Measurements from ENCODE around the gene TOP3A. TPM values are rescaled to one million over a fixed set of nuclear protein-coding genes. Genes with fewer than 3 reads are reported as not detected.

TOP3A gene
- total RNA-seq, 1 experiment from 2014 or later, result 48.8 TPM

DNA sequence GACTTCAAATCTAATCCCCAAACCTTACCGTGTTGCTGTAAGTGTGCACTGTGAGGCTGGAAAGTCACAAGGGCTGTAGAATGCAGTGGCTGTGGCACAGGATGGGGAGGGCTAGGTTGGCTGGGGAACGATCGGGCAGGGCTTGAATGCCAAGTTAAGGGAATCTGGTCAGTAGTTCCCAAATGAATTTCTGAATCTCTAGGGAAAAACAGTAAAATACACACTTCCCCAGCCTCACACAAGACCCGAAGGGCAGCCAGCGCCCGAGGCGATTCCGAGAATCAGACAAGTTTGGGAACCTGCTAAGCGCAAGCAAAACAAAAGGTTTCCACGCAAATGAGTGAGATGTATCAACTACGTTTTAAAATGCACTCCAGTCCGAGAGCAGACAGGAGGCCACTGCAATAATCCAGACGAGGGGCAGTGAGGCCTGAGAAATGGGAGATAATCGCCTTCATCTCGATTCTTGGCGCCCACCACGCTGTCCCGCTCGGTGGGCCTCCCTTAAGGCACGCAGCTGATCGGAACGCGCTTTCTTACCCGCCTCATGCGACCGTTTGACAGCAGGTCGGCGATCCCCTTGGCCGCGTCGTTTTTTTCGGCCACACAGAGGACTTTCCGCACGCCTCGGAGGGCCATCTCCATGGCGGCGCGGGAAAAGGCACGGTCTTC is 599 bp downstream of the TOP3A start (continued):
- TF ChIP-seq, protein P1, sequence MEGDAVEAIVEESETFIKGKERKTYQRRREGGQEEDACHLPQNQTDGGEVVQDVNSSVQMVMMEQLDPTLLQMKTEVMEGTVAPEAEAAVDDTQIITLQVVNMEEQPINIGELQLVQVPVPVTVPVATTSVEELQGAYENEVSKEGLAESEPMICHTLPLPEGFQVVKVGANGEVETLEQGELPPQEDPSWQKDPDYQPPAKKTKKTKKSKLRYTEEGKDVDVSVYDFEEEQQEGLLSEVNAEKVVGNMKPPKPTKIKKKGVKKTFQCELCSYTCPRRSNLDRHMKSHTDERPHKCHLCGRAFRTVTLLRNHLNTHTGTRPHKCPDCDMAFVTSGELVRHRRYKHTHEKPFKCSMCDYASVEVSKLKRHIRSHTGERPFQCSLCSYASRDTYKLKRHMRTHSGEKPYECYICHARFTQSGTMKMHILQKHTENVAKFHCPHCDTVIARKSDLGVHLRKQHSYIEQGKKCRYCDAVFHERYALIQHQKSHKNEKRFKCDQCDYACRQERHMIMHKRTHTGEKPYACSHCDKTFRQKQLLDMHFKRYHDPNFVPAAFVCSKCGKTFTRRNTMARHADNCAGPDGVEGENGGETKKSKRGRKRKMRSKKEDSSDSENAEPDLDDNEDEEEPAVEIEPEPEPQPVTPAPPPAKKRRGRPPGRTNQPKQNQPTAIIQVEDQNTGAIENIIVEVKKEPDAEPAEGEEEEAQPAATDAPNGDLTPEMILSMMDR (IDR thresholded peaks at IDR 0.05 in 2 of 3, conservative IDR thresholded peaks at IDR 0.05 in 1 of 3; ENCODE audit: borderline replicate concordance in 1 of 3, insufficient read depth in 1 of 3, low read depth in 2 of 3, low read length in 2 of 3), result no peak
- TF ChIP-seq POLR2AphosphoS5 (IDR thresholded peaks at IDR 0.05; ENCODE audit: low read depth, low read length) (no peak), FOSL1 (IDR thresholded peaks at IDR 0.05; ENCODE audit: low read depth) (no peak), ZFX (IDR thresholded peaks at IDR 0.05) (peak; percentile 46; the same call in 1 of the 2 replicates), EZH2 (IDR thresholded peaks at IDR 0.05) (no peak)

DNA sequence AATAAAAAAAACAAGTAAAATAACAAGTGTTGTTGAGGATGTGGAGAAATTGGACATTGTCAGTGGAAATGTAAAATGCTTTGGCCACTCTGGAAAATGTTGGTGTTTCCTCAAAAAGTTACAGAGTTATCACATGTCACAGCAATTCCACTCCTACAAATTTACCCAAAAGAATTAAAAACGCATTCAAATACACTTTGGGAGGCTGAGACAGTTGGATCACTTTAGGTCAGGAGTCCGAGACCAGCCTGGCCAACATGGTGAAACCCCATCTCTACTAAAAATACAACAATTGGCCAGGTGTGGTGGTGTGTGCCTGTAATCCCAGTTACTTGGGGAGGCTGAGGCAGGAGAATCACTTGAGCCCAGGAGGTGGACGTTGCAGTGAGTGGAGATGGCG is 5.6 kb downstream of the TOP3A start:
- Histone ChIP-seq H3K9me3 (ENCODE audit: control insufficient read depth in 1 of 2, insufficient read depth in 1 of 2, low read depth in 1 of 2, low read length in 2 of 2) (no peaks in the 10 kb centered on the region), H3K9me2 (ENCODE audit: insufficient read depth) (no peaks in the 10 kb centered on the region), H2AFZ (ENCODE audit: low read depth, low read length, poor library complexity, severe bottlenecking) (no peak overlapping the region), H3K4me2 (ENCODE audit: low read length) (no peak overlapping the region), H3K27me3 (ENCODE audit: insufficient read depth, low read length) (no peaks in the 10 kb centered on the region), H3K36me3 (ENCODE audit: control insufficient read depth in 1 of 2, insufficient read depth in 2 of 2, low read length in 2 of 2) (peaks cover 29 to 46% of the 10 kb centered on the region in 2 experiments; a peak in 3 of 4 replicates), H3K27ac (ENCODE audit: low read depth, low read length) (no peak overlapping the region), H3K79me2 (ENCODE audit: insufficient read depth, low read length) (peaks cover 78% of the 10 kb centered on the region), H3K4me1 (ENCODE audit: control insufficient read depth in 1 of 2, insufficient read depth in 2 of 2, low read length in 2 of 2) (peaks cover 6 to 9% of the 10 kb centered on the region in 2 experiments), H3K9ac (ENCODE audit: low read length) (no peak overlapping the region), H3K4me3 (replicated peaks in 1 of 2; ENCODE audit: low read depth in 1 of 2, low read length in 2 of 2) (no peak overlapping the region), H4K20me1 (ENCODE audit: insufficient read depth) (no peaks in the 10 kb centered on the region)
- no TSS peak for BruUV-seq (replicated peaks)
- no peak for DNase-seq (ENCODE audit: low read depth, low spot score)
- RAD21 ChIA-PET (ENCODE audit: low non-redundant PET in 1 of 2, low total read pairs in 2 of 2, uncharacterized antibody in 2 of 2, unreplicated experiment in 2 of 2), result no interaction called here
- ATAC-seq, result no peak
- POLR2A ChIA-PET, result no interaction called here
- intact Hi-C loops (cut with micrococcal nuclease), result no loop called here
- CTCF ChIA-PET, result no interaction called here
- TF ChIP-seq FOSL1 (IDR thresholded peaks at IDR 0.05; ENCODE audit: low read depth) (no peak), RAD21 (IDR thresholded peaks at IDR 0.05; ENCODE audit: low read depth) (no peak), SRF (IDR thresholded peaks at IDR 0.05; ENCODE audit: low read depth) (no peak), JUND (IDR thresholded peaks at IDR 0.05) (no peak), YY1 (IDR thresholded peaks at IDR 0.05; ENCODE audit: extremely low read depth, insufficient replicate concordance, low read depth, low read length) (no peak), CEBPB (IDR thresholded peaks at IDR 0.05; ENCODE audit: low read depth) (no peak), POLR2A (IDR thresholded peaks at IDR 0.05; ENCODE audit: borderline replicate concordance, extremely low read depth, insufficient read depth, insufficient read length) (no peak), ELF1 (IDR thresholded peaks at IDR 0.05; ENCODE audit: borderline replicate concordance, low read depth) (no peak), EZH2 (IDR thresholded peaks at IDR 0.05) (no peak), POLR2AphosphoS5 (IDR thresholded peaks at IDR 0.05; ENCODE audit: low read depth, low read length) (no peak), ZNF274 (IDR thresholded peaks at IDR 0.05; ENCODE audit: low read depth, low read length) (no peak), TCF7L2 (IDR thresholded peaks at IDR 0.05; ENCODE audit: borderline replicate concordance, extremely low read depth, insufficient read depth, insufficient read length) (no peak), SP1 (IDR thresholded peaks at IDR 0.05; ENCODE audit: low read depth) (no peak)
- TF ChIP-seq, protein P2, sequence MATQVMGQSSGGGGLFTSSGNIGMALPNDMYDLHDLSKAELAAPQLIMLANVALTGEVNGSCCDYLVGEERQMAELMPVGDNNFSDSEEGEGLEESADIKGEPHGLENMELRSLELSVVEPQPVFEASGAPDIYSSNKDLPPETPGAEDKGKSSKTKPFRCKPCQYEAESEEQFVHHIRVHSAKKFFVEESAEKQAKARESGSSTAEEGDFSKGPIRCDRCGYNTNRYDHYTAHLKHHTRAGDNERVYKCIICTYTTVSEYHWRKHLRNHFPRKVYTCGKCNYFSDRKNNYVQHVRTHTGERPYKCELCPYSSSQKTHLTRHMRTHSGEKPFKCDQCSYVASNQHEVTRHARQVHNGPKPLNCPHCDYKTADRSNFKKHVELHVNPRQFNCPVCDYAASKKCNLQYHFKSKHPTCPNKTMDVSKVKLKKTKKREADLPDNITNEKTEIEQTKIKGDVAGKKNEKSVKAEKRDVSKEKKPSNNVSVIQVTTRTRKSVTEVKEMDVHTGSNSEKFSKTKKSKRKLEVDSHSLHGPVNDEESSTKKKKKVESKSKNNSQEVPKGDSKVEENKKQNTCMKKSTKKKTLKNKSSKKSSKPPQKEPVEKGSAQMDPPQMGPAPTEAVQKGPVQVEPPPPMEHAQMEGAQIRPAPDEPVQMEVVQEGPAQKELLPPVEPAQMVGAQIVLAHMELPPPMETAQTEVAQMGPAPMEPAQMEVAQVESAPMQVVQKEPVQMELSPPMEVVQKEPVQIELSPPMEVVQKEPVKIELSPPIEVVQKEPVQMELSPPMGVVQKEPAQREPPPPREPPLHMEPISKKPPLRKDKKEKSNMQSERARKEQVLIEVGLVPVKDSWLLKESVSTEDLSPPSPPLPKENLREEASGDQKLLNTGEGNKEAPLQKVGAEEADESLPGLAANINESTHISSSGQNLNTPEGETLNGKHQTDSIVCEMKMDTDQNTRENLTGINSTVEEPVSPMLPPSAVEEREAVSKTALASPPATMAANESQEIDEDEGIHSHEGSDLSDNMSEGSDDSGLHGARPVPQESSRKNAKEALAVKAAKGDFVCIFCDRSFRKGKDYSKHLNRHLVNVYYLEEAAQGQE (IDR thresholded peaks at IDR 0.05; ENCODE audit: low read depth), result no peak
- TF ChIP-seq, protein P1 (IDR thresholded peaks at IDR 0.05 in 2 of 3, conservative IDR thresholded peaks at IDR 0.05 in 1 of 3; ENCODE audit: borderline replicate concordance in 1 of 3, insufficient read depth in 1 of 3, low read depth in 2 of 3, low read length in 2 of 3), result no peak
- TF ChIP-seq, protein P3, sequence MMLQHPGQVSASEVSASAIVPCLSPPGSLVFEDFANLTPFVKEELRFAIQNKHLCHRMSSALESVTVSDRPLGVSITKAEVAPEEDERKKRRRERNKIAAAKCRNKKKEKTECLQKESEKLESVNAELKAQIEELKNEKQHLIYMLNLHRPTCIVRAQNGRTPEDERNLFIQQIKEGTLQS (IDR thresholded peaks at IDR 0.05), result no peak
